ENCODE measurements around the gene PCED1B.

DNA sequence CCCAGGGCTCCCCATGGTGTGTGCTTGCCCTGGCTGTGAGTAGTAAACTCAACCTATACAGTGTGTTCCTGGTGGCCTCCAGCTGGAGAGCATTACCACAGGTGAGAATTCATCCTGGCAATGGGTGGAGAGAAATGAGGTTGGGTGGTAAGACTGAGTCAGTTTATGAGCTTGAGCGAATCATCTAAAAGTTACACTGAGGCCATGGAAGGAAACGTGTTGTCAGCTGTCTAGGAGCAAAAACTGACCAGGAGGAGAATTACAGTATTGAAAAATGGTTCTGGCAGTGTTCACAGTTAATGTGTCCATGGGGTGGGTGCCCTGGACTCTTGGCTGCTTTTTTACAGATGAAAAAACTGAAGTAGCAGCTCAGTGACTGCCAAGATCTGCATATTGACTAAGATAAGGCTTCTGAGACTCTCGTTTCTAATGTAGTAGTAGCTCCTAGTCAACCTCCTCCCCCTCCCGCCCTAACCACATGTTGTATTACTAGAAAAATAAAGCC, 202.3 kb downstream of the PCED1B start:
- TF ChIP-seq, protein P1, sequence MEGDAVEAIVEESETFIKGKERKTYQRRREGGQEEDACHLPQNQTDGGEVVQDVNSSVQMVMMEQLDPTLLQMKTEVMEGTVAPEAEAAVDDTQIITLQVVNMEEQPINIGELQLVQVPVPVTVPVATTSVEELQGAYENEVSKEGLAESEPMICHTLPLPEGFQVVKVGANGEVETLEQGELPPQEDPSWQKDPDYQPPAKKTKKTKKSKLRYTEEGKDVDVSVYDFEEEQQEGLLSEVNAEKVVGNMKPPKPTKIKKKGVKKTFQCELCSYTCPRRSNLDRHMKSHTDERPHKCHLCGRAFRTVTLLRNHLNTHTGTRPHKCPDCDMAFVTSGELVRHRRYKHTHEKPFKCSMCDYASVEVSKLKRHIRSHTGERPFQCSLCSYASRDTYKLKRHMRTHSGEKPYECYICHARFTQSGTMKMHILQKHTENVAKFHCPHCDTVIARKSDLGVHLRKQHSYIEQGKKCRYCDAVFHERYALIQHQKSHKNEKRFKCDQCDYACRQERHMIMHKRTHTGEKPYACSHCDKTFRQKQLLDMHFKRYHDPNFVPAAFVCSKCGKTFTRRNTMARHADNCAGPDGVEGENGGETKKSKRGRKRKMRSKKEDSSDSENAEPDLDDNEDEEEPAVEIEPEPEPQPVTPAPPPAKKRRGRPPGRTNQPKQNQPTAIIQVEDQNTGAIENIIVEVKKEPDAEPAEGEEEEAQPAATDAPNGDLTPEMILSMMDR (IDR thresholded peaks at IDR 0.05): no peak
- no peak for TF ChIP-seq POLR2A (IDR thresholded peaks at IDR 0.05)
